ENCODE results near the gene ABCF1. TPM values are rescaled to one million over a fixed set of nuclear protein-coding genes. Genes with fewer than 3 reads are reported as not detected.

Gene ABCF1
- polyA plus RNA-seq, 1 donor from 2014 or later: 19.5 TPM

- Histone ChIP-seq H3K79me2 (replicated peaks; ENCODE audit: insufficient read depth, low read length) (peaks cover 6% of the 10 kb centered on the region), H3K27ac (ENCODE audit: low read length) (no peak overlapping the region), H4K20me1 (ENCODE audit: insufficient read depth) (no peaks in the 10 kb centered on the region), H3K4me2 (ENCODE audit: low read length) (no peak overlapping the region), H3F3A (ENCODE audit: insufficient read depth, low read length, poor library complexity, severe bottlenecking) (no peaks in the 10 kb centered on the region), H3K27me3 (ENCODE audit: insufficient read depth, low read depth, low read length) (no peaks in the 10 kb centered on the region), H3K9ac (ENCODE audit: low read length) (no peak overlapping the region), H3K36me3 (ENCODE audit: insufficient read depth, low read length) (peaks cover 8% of the 10 kb centered on the region), H3K4me3 (ENCODE audit: low read length) (no peak overlapping the region), H3K9me2 (ENCODE audit: insufficient read depth, low read length) (no peaks in the 10 kb centered on the region), H2AFZ (ENCODE audit: low read depth, low read length) (no peak overlapping the region), H3K9me3 (ENCODE audit: low read length) (no peaks in the 10 kb centered on the region)
- TF ChIP-seq EP300 (conservative IDR thresholded peaks at IDR 0.05; ENCODE audit: poor library complexity, severe bottlenecking) (no peak), EZH2 (IDR thresholded peaks at IDR 0.05; ENCODE audit: borderline replicate concordance, insufficient read depth, low read length, poor library complexity, severe bottlenecking) (no peak), TAF1 (IDR thresholded peaks at IDR 0.05; ENCODE audit: low read depth) (no peak), SMC3 (conservative IDR thresholded peaks at IDR 0.05; ENCODE audit: poor library complexity) (no peak), MXI1 (conservative IDR thresholded peaks at IDR 0.05; ENCODE audit: poor library complexity, severe bottlenecking) (no peak), RAD21 (conservative IDR thresholded peaks at IDR 0.05) (no peak), CTCF (IDR thresholded peaks at IDR 0.05; ENCODE audit: poor library complexity, severe bottlenecking) (no peak), POLR2AphosphoS5 (IDR thresholded peaks at IDR 0.05) (no peak), REST (IDR thresholded peaks at IDR 0.05; ENCODE audit: borderline replicate concordance) (no peak)
These were observed 69.2 kb downstream of the ABCF1 start for GRCh38 chr6:30640481-30640880.

GRCh38 chr6:30641048-30641447, 69.8 kb downstream of the ABCF1 start:
- H4K20me1 ChIP-seq (ENCODE audit: insufficient read depth): no peaks in the 10 kb centered on the region
- no peaks in the 10 kb centered on the region for H3F3A ChIP-seq (ENCODE audit: insufficient read depth, low read length, poor library complexity, severe bottlenecking)
- no peak overlapping the region for H3K27ac ChIP-seq (ENCODE audit: low read length)
- H3K79me2 ChIP-seq (replicated peaks; ENCODE audit: insufficient read depth, low read length): peaks cover 12% of the 10 kb centered on the region
- no peak for TF ChIP-seq EP300 (conservative IDR thresholded peaks at IDR 0.05; ENCODE audit: poor library complexity, severe bottlenecking)
- TF ChIP-seq REST (IDR thresholded peaks at IDR 0.05; ENCODE audit: borderline replicate concordance): no peak
- TF ChIP-seq RAD21 (conservative IDR thresholded peaks at IDR 0.05): no peak
- no peak for TF ChIP-seq EZH2 (IDR thresholded peaks at IDR 0.05; ENCODE audit: borderline replicate concordance, insufficient read depth, low read length, poor library complexity, severe bottlenecking)
- TF ChIP-seq POLR2AphosphoS5 (IDR thresholded peaks at IDR 0.05): no peak
- no peak for TF ChIP-seq CTCF (IDR thresholded peaks at IDR 0.05; ENCODE audit: poor library complexity, severe bottlenecking)
- TF ChIP-seq MXI1 (conservative IDR thresholded peaks at IDR 0.05; ENCODE audit: poor library complexity, severe bottlenecking): no peak
- TF ChIP-seq SMC3 (conservative IDR thresholded peaks at IDR 0.05; ENCODE audit: poor library complexity): no peak
- TF ChIP-seq TAF1 (IDR thresholded peaks at IDR 0.05; ENCODE audit: low read depth): no peak
- no peaks in the 10 kb centered on the region for H3K9me2 ChIP-seq (ENCODE audit: insufficient read depth, low read length)
- H3K4me3 ChIP-seq (ENCODE audit: low read length): no peak overlapping the region
- no peak overlapping the region for H3K4me2 ChIP-seq (ENCODE audit: low read length)
- H3K27me3 ChIP-seq (ENCODE audit: insufficient read depth, low read depth, low read length): no peaks in the 10 kb centered on the region
- H3K9me3 ChIP-seq (ENCODE audit: low read length): no peaks in the 10 kb centered on the region
- H3K36me3 ChIP-seq (ENCODE audit: insufficient read depth, low read length): peaks cover 8% of the 10 kb centered on the region
- H3K9ac ChIP-seq (ENCODE audit: low read length): no peak overlapping the region
- no peak overlapping the region for H2AFZ ChIP-seq (ENCODE audit: low read depth, low read length)

All from neural cell (in vitro differentiated cells).